Measurements from ENCODE around the gene SIRPB2.
A peak's percentile ranks its signal among the peaks of the same experiment; 100 is the strongest.
"Not testable (repeated sequence)": the region's sequence is repeated elsewhere in the genome, so short reads cannot be mapped to it uniquely, and the experiment has no call there.

The SIRPB2 gene

DNA sequence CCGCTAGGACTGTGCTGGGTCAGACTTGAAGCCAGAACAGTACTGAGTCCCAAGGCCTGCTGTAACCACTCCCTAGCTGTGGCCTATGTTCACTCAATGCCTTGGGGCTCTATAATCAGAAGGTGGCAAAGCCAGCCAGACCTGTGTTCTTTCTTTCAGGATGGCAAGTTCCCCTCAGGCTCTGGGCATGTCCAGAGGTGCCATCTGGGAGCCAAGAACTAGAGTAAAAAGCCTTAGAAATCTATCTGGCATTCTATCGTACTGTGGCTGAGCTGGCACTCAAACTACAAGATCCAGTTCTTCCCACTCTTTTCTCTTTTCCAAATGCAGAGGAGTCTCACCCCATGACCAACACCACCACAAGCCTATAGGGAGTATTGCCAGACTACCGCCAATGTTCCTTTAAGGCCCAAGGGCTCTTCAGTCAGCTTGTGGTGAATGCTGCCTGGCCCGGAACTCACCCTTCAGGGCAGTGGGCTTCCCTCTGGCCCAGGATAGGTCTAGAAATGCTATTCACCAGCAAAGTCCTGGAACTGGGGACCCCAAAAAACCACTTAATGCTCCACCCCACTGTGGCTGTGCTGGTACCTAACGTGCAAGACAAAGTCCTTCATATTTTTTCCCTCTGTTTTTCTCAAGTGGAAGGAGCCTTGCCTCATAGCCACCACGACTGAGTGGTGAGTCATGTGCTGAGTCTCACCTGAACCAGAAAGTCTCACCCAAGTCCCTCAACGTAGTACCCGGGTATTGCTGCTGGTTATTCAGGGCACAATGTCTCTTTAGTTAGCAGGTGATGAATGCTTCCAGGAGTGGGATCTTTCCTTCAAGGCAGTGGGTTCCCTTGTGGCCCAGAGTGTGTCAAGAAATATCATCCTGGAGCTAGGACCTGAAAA lies 8.6 kb upstream of the SIRPB2 start:
- no peak for DNase-seq

GRCh38 chr20:1497371-1497770 lies 6.2 kb upstream of the SIRPB2 start:
- not testable (repeated sequence) for DNase-seq

- no peak for DNase-seq
These were observed 5.7 kb upstream of the SIRPB2 start for GRCh38 chr20:1496930-1497329.

DNA sequence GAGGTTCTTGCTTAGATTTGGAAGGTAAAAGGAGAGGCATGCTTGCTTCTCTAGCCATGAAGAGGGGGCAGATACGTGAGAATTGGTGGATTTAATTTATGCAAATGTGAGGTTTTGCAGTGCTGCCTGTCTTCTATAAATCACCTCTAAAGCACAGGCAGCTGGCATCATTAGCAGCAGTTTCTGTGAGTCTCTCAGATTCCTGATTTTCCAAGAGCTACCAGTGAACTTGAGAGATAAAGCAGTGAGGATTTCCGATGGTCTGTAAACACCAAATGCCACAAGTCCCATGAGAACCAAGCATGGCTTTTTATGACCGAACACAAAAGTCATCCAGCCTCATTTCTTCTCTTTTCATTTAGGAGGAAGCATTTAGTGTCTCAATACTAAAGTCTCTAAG lies 3.2 kb upstream of the SIRPB2 start:
- no peak for DNase-seq

DNA sequence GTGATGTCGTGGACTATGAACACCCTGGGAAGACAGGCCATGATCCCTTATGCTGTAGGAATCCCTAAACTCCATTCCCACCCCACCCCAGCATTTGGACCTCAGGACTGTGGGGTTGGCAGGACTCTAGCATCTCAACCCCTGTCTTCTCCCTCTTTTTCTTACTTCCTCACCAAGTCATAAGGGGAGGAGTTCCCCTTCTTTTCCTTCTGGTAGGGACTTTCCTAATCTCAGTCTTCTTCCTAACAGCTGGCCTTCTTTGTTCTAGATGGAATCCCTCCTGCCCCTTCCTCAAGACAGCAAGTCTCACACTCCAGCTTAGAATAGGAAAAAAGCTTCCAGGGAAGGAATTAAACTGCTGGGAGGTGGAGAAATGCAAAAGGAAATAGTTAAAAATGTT lies 2.3 kb upstream of the SIRPB2 start:
- DNase-seq, result peak; percentile 26

DNA sequence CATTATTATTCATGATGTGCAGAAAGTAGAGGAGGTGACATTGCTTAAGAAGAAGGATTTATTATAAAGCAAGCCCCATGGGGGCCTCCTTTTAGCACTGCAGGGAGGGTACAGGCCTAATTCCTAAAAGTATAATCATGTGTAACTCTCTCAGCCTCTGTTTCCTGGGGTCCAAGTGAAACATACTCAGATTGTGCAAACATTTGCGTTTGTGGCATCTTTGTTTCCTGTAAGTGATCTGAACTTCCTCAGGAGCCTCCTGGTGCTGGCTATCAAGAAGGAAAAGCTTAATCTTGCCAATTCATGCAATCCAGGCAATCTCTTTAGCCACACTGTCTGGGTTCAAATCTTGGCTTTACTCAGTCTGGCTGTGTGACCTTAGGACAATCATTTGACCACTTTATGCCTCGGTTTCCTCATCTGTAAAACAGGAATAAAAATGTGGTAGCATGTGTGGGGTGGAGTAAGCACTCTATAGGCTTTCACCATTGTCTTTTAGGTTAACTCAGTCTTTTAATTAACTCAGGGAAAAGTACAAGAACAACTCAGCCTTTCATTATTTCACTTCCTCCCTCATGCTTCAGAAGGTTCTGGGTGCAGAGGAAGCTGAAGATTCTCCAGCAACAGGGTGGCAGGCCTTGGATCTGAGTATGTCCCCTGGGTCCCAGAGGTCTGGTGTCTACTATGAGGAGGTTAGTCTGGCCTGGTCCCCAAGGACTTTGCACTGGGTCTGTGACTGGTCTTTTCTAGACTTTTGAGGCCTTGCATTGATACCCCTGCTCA lies 831 bp upstream of the SIRPB2 start:
- DNase-seq, result peak; percentile 40

DNA sequence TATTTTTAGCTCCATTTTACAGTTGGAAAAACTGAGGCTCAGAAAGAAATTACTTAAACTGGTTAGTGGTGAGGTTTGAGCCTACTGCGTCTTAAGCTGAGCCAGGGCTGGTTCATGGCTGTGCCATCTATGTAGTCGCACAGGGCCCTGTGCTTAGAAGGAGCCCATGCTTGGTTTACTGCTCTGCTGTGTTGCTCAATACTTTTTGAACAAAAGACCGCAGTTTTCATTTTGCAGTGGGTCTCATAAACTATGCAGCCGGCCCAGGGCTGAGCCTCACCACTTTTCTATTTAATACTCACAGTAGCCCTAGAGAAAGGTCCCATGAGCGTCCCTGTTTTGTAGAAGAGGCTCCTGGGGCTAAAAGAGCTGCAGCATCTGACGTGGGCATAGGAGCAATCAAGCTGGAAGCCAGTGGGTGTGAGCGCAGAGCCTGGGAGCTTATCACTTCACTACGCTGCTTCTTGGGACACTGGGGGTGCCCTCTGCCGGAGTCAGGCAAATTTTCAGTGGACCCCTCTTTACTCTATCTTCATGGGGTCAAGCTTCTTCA lies 501 bp downstream of the SIRPB2 start:
- DNase-seq, result peak; percentile 28

DNA sequence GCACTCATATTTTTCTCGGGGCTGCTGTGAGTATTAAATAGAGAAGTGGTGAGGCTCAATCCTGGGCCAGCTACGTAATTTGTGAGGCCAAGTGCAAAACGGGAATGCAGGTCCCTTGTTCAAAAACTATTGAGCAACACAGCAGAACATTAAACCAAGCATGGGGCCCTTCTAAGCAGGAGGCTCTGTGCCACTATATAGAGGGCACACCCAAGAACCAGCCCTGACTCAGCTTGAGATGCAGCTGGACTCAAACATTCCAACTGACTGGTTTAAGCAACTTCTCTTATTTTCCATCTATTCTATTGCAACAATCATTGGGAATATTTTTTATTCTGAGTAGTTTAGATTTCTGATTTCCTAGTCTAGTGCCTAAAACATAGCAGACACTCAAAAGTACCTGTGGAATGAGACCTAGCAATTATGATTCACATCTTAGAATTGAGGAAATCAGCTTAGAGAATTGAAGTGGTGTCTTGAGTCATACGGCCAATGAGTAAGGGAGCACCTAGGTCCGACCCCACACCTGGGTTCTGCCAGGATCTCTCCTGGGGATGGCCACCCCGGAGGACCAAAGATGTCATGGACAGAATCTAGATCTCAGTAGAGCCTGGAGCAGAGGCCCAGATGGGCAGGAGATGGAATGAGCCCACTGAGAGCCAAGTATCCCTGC lies 1.3 kb downstream of the SIRPB2 start:
- DNase-seq, result peak; percentile 86

DNA sequence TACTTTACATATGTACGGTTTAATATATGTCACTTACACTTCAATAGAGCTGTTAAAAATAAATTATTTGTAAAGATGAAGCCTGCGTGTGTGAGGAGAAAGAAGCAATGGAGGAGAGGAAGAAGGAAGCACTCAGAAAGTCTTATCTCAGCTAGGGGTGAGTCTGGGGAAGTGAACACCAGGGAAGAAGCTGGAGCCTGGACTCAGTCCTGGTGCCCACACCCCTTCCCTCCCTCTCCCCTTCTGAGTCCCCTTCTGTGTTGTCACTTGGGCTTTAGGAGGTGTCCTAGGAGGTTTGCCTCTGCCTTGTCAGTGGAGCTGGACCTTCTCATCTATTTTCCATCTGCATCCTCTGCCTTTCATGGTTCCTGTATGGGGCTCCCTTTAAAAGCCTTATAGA lies 1.9 kb downstream of the SIRPB2 start:
- peak; percentile 23 for DNase-seq

- no peak for DNase-seq
These were observed 4.7 kb downstream of the SIRPB2 start for GRCh38 chr20:1486566-1486965.

DNA sequence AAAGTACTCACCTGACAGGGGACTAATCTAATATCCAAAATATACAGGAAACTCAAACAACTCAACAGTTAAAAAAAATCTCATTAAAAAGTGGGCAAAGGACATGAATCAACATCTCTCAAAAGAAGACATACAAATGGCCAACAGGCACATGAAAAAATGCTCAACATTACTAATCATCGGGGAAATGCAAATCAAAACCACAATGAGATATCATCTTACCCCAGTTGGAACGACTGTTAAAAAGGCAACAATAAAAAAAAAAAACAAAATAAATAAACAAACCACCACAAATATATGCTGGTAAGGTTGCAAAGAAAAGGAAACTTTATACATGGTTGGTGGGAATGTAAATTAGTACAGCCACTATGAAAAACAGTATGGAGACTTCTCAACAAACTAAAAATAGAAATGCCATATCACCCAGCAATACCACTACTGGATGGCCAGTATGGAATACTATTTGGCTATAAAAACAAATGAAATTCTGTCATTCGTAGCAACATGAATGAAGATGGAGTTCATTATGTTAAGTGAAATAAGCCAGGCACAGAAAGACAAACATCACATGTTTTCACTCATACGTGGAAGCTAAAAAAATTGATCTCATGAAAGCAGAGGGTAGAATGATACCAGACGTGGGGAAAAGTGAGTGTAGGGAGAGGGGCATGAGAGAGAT lies 6.6 kb downstream of the SIRPB2 start:
- DNase-seq, result peak; percentile 18

DNA sequence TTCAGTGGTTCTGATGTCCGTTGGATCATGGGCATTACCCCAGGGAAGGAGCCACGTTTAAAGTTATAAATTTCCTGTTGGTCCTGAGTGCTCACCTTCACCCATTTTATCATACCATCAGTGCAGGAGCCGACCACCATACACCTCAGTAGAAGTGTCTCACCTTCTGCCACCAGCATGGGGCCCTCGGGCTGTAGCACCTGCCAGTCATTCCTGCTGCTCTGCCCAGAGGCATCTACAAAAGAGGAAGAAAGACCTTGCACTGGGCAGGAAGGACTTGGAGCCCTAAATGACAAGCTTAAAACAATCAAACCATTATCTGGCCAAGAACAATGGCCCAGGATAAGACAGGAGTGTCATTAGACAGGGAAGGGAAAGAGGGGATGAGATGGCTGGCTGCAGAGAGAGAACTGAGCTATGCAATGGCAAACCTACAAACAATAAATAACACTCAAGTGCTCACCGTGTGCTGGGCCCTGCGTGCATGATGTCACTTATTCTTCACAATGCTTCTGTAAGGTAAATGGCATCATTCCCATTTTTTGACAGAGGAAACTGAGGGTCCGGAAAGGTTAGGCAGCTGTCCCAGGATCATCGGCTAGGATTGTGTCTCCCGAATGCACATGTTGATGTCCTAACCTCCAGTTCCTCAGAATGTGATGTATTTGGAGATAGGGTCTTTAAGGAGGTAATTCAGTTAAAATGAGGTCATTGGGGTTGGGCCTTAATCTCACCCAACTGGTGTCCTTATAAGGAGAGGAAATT lies 11.2 kb downstream of the SIRPB2 start:
- DNase-seq, result no peak

GRCh38 chr20:1478566-1478965 lies 12.7 kb downstream of the SIRPB2 start:
- peak; percentile 59 for DNase-seq

DNA sequence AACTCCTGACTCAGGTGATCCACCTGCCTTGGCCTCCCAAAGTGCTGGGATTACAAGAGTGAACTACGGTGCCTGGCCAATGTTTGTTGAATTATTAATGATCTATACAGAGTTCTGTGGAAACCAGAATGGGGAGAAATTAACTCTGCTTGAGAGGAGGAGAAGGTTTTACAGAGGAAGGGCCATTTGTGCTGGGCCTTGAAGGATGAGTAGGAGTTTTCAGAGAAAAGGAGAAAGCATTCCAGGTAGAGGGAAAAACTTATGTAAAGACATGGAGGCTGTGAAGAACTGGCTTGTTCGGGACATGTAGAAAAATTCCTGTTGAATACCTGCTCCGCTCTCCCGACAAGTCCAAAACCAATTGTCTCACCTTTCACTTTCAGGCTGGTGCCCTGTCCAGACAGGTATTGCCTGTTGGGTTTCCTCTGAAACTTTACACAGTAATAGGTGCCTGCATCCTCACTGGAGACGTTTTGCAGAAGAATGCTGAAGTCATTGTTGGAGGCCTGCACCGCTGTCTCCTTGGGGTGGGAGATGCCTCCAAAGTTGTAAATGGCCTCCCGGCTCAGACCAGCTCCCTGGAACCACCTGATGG lies 13.2 kb downstream of the SIRPB2 start:
- DNase-seq, result no peak

- DNase-seq, result no peak
These were observed 16.2 kb downstream of the SIRPB2 start for GRCh38 chr20:1474817-1475603.

GRCh38 chr20:1474325-1474724 lies 16.9 kb downstream of the SIRPB2 start:
- no peak for DNase-seq

GRCh38 chr20:1473246-1474220 lies 17.7 kb downstream of the SIRPB2 start:
- no peak for DNase-seq

GRCh38 chr20:1472556-1473245 lies 18.5 kb downstream of the SIRPB2 start:
- DNase-seq, result peak; percentile 47

DNA sequence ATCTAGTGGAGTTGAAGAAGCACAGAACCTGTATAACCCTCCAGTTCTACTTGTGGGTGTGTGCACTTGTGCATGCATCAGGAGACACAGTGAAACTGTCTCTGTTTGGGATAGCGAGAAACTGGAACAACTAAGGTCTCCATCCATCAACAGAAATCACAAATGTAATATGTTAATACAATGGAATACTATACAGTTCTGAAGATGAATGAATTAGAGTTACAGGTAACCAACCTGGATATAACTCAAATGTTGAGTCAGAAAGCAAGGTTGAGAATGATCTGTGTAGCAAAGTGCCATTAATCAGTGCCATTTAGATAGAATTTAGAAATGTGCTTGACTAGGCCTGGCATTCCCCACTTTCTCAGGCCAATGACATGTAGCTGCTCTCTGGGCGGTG lies 20.0 kb downstream of the SIRPB2 start:
- DNase-seq, result no peak
